NCI-H526 (cell line): Measurements from ENCODE around the gene VPS29.
A peak's percentile ranks its signal among the peaks of the same experiment; 100 is the strongest.

Experiments used
- DNase-seq, 2 experiments: peaks; one replicate each; lab custom pipeline; 2025; lab: John Stamatoyannopoulos, UW

The VPS29 gene

DNA sequence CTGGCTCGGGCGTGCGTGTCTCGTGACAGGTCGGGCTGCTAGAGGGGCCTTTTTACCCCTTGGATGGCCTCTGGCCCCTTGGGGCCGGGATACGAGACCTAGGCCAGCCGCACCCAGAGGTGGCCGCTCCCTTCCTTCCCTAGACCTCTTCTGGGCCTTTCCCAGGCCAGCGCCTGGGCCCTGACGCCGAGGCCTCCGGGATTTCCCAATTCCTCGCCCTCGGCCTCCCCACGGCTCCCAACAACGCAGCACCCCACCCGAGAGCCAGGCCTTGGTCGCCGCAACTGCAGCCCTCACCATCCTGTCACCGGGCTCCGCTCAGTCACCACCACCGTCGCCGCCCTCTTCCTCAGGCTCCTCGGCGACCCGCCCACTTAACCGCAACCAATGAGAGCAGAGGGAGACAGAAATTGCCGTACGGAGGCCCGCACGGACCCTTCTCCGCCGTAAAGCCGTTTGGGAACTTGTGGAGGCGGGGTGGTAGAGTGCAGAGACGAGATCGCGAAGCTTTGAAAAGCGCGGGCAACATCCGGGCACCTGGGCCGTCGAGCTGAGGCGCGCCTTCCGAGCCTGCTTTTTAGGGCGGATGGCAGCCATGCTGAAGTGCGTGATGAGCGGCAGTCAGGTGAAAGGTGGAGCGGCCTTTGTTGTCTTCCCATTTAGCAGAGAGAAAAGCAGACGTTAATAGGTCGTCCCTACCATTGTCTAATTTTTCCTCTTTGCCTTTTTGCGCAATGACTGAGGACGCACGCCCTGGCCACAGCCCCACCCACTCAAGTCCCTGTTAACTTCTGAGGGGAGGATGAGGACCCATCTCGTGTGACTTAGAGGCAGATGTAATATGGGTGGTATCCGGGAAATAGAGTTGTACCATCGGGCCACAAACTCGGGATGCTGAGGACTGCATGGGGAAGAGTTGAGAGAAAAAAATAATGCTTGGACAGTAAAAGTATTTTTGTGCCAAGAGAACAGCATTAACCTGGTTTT lies at the start of gene VPS29, which contains the start of gene RAD9B:
Gene VPS29 (minus strand): TSS at position 360 of the 987 bp plus-strand sequence. CDS start 60 bp downstream, at position 300.
Gene RAD9B (plus strand): TSS at position 580 of the 987 bp plus-strand sequence. CDS start 7 bp downstream, at position 587.
- peak; percentile 96 to 98 for DNase-seq

DNA sequence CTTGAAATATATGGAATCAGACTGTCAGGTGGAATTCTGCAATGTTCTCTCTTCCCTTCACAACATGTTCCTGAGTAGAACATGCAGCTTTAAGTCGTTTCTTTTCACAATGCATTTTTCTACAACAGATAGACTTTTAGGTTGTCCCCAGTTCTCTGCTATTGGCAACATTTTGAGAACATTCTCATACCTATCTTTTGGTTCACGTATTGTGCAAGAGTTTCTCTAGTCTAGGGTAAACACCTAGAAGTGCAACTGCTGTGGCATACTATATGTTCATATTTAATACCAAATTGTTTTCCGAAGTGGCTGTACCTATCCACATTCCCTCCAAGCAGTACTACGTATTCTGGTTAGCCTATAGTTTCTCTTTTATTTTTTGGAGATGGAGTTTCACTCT lies 49.1 kb upstream of the VPS29 start:
- no peak for DNase-seq

DNA sequence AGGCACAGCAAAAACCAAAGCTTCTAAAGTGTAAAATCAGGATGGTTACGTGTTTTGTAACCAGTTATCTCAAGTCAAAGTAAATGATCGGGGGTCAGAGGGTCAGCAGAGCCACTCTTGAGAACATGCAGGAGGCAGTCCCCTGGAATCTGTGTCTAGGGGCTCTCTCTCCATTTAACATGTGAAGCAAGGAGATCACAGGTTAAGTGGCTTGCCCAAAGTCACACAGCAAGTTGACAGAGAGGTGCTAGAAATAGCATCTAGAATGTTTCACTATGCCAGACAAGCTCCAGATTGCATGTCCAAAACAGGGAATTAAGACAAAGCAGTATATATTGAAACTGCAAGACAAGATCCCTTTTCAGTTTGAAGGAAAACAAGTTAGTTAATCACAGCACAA lies 47.8 kb upstream of the VPS29 start:
- no peak for DNase-seq

DNA sequence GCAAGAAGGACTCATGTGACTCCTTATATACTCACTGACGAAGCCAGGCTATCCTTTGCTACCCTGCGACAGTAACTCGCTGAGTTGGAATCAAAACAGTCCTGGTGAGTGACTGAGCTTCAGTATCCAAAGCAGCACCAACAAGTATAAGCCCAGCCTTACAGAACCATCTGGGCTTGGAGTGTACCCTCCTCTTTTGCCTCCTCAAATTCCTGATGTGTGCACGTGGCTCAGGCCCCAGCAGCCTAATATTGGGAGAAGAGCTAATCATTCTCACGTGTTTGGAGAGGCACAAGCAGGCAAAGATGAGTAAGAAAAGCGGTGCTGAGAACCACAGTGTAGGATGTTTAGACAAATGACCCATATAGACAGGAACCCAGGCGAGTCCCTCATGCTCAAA lies 46.8 kb upstream of the VPS29 start:
- DNase-seq = no peak

DNA sequence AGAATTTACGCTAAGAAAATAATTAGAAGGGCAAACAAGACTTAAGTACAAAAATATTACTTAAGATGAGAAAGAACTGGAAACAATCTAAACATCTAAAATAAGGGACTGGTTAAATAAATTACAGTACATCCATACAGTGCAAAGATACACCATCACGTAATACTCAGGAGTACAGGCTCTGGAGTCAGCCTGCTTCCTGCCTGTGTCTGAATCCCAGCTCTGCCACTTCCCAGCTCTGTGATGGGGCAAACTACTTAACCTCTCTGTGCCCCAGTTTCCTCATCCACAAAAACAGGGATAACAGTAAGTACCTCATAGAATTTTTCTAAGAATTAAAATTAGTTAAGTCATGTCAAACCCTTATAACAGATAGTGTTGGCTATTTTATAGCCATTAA lies 45.2 kb upstream of the VPS29 start:
- no peak for DNase-seq

DNA sequence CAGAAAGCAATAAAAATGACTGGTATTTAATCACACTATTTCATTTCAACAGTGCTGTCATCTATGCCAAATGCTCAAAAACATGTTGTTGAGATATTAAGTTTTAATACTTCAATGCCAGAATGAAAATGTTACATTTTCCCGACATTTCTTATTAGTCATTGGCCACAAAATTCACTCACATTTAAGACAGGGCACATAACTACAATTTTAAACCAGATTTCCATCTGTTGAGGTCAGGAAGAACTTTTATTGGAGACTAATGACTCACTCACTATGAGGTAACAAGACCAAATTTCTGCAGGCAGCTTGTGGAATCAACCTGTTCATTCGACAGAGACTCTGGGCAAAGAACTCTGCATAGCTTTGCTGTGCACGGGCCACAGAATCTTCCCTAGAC lies 44.4 kb upstream of the VPS29 start:
- no peak for DNase-seq

DNA sequence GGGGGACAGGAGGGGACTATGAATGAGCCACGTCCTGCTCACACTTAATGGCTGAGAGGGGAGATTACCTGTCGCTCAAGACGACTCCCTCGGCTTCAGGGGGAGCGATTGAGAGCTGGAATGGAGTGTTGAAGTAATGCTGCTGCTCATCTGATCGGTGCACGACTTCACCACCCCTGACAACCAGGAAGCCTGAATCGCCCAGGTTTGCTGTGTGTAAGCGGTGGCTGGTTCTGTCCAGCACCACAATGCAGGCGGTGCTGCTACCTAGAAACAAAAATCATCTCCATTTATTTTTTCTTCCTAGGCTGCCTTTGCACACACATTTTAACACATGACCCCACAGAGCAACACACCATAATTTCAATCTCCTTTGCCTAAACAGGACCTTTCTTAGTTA lies 43.9 kb upstream of the VPS29 start:
- DNase-seq = no peak

GRCh38 chr12:110545259-110545658 lies 43.3 kb upstream of the VPS29 start:
- DNase-seq = peak; percentile 24 to 42

- no peak for DNase-seq
These were observed 42.1 kb upstream of the VPS29 start for GRCh38 chr12:110543965-110544364.

DNA sequence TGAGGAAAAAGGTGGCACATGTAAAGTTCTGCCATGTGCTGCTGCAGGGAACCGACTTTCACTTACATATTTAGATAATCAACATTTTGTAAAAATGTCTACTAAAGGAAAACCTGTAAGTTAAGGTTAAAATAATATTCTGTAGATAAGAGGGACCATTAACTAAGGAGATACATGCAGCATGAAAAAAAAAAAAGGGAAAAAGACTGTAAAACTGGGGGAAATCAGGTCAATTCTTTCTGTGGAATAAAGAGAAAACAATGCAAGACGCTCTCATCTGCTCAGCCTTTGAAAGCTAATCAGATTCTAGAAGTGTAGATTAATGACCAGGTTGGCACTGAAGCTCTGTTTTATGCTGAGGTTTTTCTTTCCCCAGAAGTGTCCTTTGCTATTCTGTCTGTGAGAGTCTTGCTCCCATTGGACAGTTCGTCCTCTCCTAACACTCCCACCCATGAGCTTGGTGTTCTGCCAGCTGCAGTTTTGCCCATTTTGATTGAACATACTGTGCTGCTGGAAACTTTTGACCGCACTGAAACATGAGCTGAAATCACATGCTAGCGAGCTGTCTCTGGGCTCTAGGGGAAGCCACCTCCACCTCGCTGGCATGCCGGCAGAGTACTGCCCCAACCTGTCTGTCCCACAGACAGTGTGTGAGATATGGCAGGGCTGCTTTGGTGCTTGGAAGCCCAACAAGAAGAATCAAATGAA lies 41.5 kb upstream of the VPS29 start:
- no peak for DNase-seq

GRCh38 chr12:110540048-110540447 lies 38.1 kb upstream of the VPS29 start:
- DNase-seq = no peak

- DNase-seq = no peak
These were observed 37.1 kb upstream of the VPS29 start for GRCh38 chr12:110538869-110539622.

- DNase-seq = no peak
These were observed 35.9 kb upstream of the VPS29 start for GRCh38 chr12:110537605-110538409.

DNA sequence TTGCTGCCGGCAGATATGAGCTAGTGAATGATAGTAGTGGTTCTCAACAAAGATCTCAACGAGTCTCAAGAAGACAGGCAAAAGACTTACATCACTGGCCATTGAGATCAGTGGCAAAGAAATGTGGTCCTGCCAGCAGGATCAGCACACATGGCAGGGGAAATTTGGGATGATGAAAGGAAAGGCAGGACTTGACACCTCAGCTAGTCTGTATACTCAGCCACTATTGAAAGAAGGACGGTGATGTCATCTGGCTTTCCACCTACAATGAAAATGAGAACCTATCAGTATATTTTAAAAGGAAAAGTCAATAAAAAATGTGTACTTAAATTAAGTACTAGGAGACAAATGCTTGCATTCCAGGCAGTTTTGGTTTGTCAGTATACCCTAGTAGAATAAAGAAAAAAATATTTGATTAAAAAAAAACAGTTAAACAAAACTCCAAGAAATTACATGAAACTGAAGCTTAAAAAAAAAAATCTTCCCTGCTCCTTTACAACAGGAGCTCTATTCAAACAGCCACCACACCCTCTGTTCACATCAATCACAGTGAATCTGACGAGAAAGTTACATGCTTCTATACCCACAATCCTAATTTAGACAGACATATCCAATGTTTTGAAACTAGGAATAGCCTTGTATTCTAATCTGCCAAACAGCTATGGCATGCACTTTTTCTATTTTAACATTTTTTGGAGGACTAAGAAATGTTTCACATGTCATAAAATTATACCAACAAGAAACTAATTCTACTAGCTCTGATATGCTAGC lies 35.1 kb upstream of the VPS29 start:
- DNase-seq = no peak

DNA sequence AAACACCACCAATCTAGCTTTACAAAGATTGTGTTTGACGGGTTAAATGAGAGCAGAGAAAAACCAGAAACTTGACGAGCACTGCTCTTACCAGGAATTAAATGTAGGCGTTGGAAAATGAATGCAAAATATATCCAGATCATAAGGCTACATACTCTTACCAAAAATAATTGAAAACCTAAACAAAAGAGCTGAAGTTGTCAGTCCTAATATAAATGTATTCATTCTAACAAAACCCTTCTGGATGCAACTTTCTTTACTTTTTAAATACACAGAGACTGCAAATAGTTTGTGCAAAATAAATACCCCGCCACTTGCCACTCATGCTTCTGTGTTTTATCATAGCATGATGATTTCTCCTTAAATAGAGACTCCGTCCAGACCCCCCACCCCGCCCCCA lies 32.9 kb upstream of the VPS29 start:
- DNase-seq = no peak

- peak in 1 of 2 experiments; percentile 17 for DNase-seq
These were observed 31.7 kb upstream of the VPS29 start for GRCh38 chr12:110533607-110534006.

DNA sequence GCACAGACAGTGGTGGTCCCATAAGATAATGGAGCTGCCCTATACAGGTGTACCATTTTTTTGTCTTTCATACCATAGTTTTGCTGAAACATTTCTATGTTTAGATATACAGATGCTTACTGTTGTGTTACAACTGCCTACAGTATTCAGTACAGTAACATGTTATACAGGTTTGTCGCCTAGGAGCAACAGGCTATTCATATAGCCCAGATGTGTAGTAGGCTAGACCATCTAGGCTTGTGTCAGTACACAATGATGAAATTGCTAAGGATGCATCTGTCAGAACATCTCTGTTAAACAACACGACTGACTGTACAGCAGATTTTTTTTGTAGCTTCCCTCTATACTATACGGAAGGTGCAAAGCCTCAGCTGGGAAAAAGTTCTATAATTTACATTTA lies 30.7 kb upstream of the VPS29 start:
- DNase-seq = no peak

GRCh38 chr12:110531741-110532333 lies 29.9 kb upstream of the VPS29 start:
- DNase-seq = peak; percentile 46 to 67

- peak in 1 of 2 experiments; percentile 21 for DNase-seq
These were observed 28.6 kb upstream of the VPS29 start for GRCh38 chr12:110530511-110530910.

- DNase-seq = no peak
These were observed 26.4 kb upstream of the VPS29 start for GRCh38 chr12:110528277-110528839.
